Gastrocnemius medialis (tissue), 4 donors: ENCODE results near the gene TTC24. TPM values are rescaled to one million over a fixed set of nuclear protein-coding genes. Genes with fewer than 3 reads are reported as not detected.
"Not testable (repeated sequence)": the region's sequence is repeated elsewhere in the genome, so short reads cannot be mapped to it uniquely, and the experiment has no call there.

Experiments used
- ATAC-seq, 2 donors: fragments of 150-250 bp; one replicate each; pipeline ENCODE4 v1.9.1; 2016
- DNase-seq, 2 donors: peaks; one replicate each; pipeline ENCODE4 v3.0.0-alpha.2; 2019
- H3K27ac ChIP-seq, 4 donors: fragments of 200-600 bp; sonication (generic); 1 replicate in 1 of 4; 2 replicates in 3 of 4; pipeline ENCODE4 v1.5.1; 2016 to 2018; ENCODE audit warnings: mild to moderate bottlenecking in 2 of 4, moderate library complexity in 1 of 4
- H3K27me3 ChIP-seq, 3 donors: fragments of 200-600 bp; sonication (generic) in 2 of 3; 1 replicate in 1 of 3; 2 replicates in 2 of 3; pipeline versions ENCODE4 v1.5.1 to v1.6.0; 2016 to 2019; ENCODE audit warnings: mild to moderate bottlenecking in 1 of 3, moderate library complexity in 1 of 3
- H3K36me3 ChIP-seq, 2 donors: fragments of 200-600 bp; sonication (generic) in 1 of 2; one replicate each; pipeline ENCODE4 v1.5.1; 2017 to 2018
- H3K4me1 ChIP-seq, 2 donors: fragments of 200-600 bp; sonication (generic) in 1 of 2; one replicate each; pipeline ENCODE4 v1.5.1; 2016 to 2017; ENCODE audit warnings: mild to moderate bottlenecking in 2 of 2
- H3K4me3 ChIP-seq, 4 donors: fragments of 200-600 bp; sonication (generic) in 3 of 4; 1 replicate in 1 of 4; 2 replicates in 3 of 4; pipeline ENCODE4 v1.5.1; 2016 to 2019; ENCODE audit warnings: mild to moderate bottlenecking in 2 of 4
- H3K9me3 ChIP-seq, 3 donors: fragments of 200-600 bp; sonication (generic) in 2 of 3; 1 replicate in 1 of 3; 2 replicates in 2 of 3; pipeline ENCODE4 v1.5.1; 2016 to 2019
- CTCF ChIP-seq, 5 experiments: fragments of 450-650 bp in 3 of 5; fragments of 200-600 bp in 2 of 5; sonication (generic) in 2 of 5; IDR thresholded peaks in 4 of 5; conservative IDR thresholded peaks in 1 of 5; 1 replicate in 4 of 5; 2 replicates in 1 of 5; pipeline ENCODE4 v1.5.1; 2016 to 2019; ENCODE audit warnings: antibody characterized with exemption in 5 of 5, mild to moderate bottlenecking in 3 of 5, moderate library complexity in 3 of 5
- POLR2A ChIP-seq, 2 donors: fragments of 450-650 bp; IDR thresholded peaks; one replicate each; pipeline ENCODE4 v1.6.1; 2017; ENCODE audit warnings: antibody characterized with exemption in 2 of 2, mild to moderate bottlenecking in 2 of 2, moderate library complexity in 2 of 2
- in situ Hi-C, 4 donors: fragments of 200-750 bp; cut with MboI; loops; one replicate each; pipeline versions ENCODE4 v1.15.0 to v1.8.0; 2017; ENCODE audit warnings: low sequenced_read_pairs in 4 of 4
- intact Hi-C: fragments of 100-400 bp; cut with DNase I; formaldehyde crosslinking; loops from one replicate; pipeline ENCODE4 v1.15.1; 2023; ENCODE audit warnings: low total_unique reads
- total RNA-seq, 4 donors: library from RNA; depleted of rRNA; stranded (reverse); fragments of >200 nt; gene quantifications; one replicate each; pipeline versions ENCODE4 v1.1.0 to v1.2.3, GENCODE V29; 2016

TTC24 gene
- total RNA-seq, 4 donors from 2014 or later, result 3.6 TPM; not detected in 3

GRCh38 chr1:156551066-156551643 is 28.4 kb upstream of the TTC24 start:
- no peaks in the 10 kb centered on the region for H3K9me3 ChIP-seq
- TF ChIP-seq CTCF (IDR thresholded peaks at IDR 0.05 in 4 of 5, conservative IDR thresholded peaks at IDR 0.05 in 1 of 5) (no peak), POLR2A (IDR thresholded peaks at IDR 0.05) (no peak)
- DNase-seq (no peak), ATAC-seq (no peak)
- intact Hi-C loops (no loop called here), in situ Hi-C loops (no loop called here)
- no peak overlapping the region for H3K4me3 ChIP-seq
- no peaks in the 10 kb centered on the region for H3K27me3 ChIP-seq
- no peaks in the 10 kb centered on the region for H3K36me3 ChIP-seq
- no peak overlapping the region for H3K27ac ChIP-seq
- H3K4me1 ChIP-seq, result peaks cover 4% of the 10 kb centered on the region in 2 donors

GRCh38 chr1:156551869-156552268 is 27.7 kb upstream of the TTC24 start:
- H3K4me3 ChIP-seq, result no peak overlapping the region
- H3K4me1 ChIP-seq, result peaks cover 7 to 8% of the 10 kb centered on the region in 2 donors
- no peaks in the 10 kb centered on the region for H3K27me3 ChIP-seq
- no peaks in the 10 kb centered on the region for H3K36me3 ChIP-seq
- intact Hi-C loops, result no loop called here
- TF ChIP-seq CTCF (IDR thresholded peaks at IDR 0.05 in 4 of 5, conservative IDR thresholded peaks at IDR 0.05 in 1 of 5), result no peak
- TF ChIP-seq POLR2A (IDR thresholded peaks at IDR 0.05), result no peak
- H3K27ac ChIP-seq, result no peak overlapping the region
- in situ Hi-C loops, result no loop called here
- ATAC-seq (no peak), DNase-seq (no peak)
- H3K9me3 ChIP-seq, result no peaks in the 10 kb centered on the region

- Histone ChIP-seq H3K9me3 (no peaks in the 10 kb centered on the region), H3K27ac (no peak overlapping the region), H3K27me3 (no peaks in the 10 kb centered on the region), H3K36me3 (no peaks in the 10 kb centered on the region), H3K4me3 (no peak overlapping the region), H3K4me1 (peaks cover 7 to 8% of the 10 kb centered on the region in 2 donors)
- intact Hi-C loops, result no loop called here
- ATAC-seq (no peak), DNase-seq (no peak)
- no peak for TF ChIP-seq CTCF (IDR thresholded peaks at IDR 0.05 in 4 of 5, conservative IDR thresholded peaks at IDR 0.05 in 1 of 5)
- in situ Hi-C loops, result no loop called here
Observed at GRCh38 chr1:156552518-156552917, 27.0 kb upstream of the TTC24 start.

- intact Hi-C loops, H3K4me1 ChIP-seq, H3K36me3 ChIP-seq, H3K27ac ChIP-seq, H3K4me3 ChIP-seq, in situ Hi-C loops, H3K27me3 ChIP-seq, H3K9me3 ChIP-seq, ATAC-seq: not testable (repeated sequence)
- peak in 1 of 2 donors; percentile 43 for DNase-seq
Observed at GRCh38 chr1:156552937-156553336, 26.6 kb upstream of the TTC24 start.

GRCh38 chr1:156553860-156554485 is 25.6 kb upstream of the TTC24 start:
- intact Hi-C loops, result no loop called here
- Histone ChIP-seq H3K4me1 (peaks cover 7 to 8% of the 10 kb centered on the region in 2 donors), H3K27ac (no peak overlapping the region), H3K27me3 (no peaks in the 10 kb centered on the region), H3K36me3 (no peaks in the 10 kb centered on the region), H3K4me3 (no peak overlapping the region), H3K9me3 (no peaks in the 10 kb centered on the region)
- ATAC-seq (no peak), DNase-seq (no peak)
- no peak for TF ChIP-seq POLR2A (IDR thresholded peaks at IDR 0.05)
- TF ChIP-seq CTCF (IDR thresholded peaks at IDR 0.05 in 4 of 5, conservative IDR thresholded peaks at IDR 0.05 in 1 of 5), result no peak
- in situ Hi-C loops, result no loop called here
